Measurements from ENCODE around the gene RAB11FIP3.

- TF ChIP-seq CTCF (IDR thresholded peaks at IDR 0.05) (peak in 3 of 4 experiments; percentile 17 to 38 (median 36)), POLR2A (IDR thresholded peaks at IDR 0.05) (no peak), POLR2AphosphoS5 (IDR thresholded peaks at IDR 0.05) (no peak)
These were observed 69.8 kb downstream of the RAB11FIP3 start for GRCh38 chr16:495127-495748.

Measured in prostate gland (tissue), 2 donors.